ENCODE data around the gene HLA-G.

Gene HLA-G

DNA sequence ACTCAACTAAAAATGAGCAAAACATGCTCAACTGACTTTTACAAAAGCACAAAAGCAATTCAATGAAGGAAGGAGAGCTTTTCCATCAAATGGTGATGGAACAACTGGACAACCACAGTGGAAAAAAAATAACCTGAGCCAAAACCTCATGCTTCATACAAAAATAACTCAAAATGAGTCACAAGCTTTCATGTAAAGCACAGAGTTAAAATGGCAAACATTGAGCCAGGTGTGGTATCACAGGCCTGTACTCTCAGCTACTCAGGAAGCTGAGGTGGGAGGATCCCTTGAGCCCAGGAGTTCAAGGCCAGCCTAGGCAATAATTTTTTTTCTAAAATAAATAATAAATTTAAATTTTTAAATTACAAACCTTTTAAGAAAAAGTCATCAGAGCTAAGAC, 18.4 kb upstream of the HLA-G start:
- peaks cover 7% of the 10 kb centered on the region for H3K4me1 Mint-ChIP-seq (ENCODE audit: low read depth)
- H3K27ac Mint-ChIP-seq = no peak overlapping the region
- H3K4me3 Mint-ChIP-seq = no peak overlapping the region
- no peaks in the 10 kb centered on the region for H3K36me3 Mint-ChIP-seq (ENCODE audit: low read depth)
- H3K27me3 Mint-ChIP-seq = peaks cover 35% of the 10 kb centered on the region
- intact Hi-C loops (cut with micrococcal nuclease) = no loop called here
- no peaks in the 10 kb centered on the region for H3K9me3 Mint-ChIP-seq

DNA sequence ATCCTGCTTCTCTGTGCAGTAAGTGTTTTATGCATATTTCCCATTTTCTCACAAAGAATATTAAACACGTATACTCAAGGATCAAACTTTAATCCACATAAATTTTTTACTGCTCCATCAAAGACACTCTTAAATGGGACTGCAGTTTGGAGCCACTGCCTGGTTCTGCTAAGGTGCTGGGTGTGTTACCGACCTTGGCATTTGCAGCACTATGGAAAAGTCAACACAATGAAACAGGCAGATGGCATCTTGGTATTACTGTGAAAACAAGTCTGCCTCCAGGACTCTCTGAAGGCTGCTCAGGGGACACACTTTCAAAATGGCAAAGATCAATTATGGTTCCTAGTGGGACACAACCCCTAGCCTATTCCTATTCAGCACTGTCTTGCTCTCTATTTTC, 17.3 kb upstream of the HLA-G start:
- Mint-ChIP-seq H3K9me3 (no peaks in the 10 kb centered on the region), H3K27me3 (peaks cover 33% of the 10 kb centered on the region), H3K36me3 (ENCODE audit: low read depth) (no peaks in the 10 kb centered on the region), H3K4me1 (ENCODE audit: low read depth) (peaks cover 8% of the 10 kb centered on the region), H3K27ac (no peak overlapping the region), H3K4me3 (no peak overlapping the region)
- intact Hi-C loops (cut with micrococcal nuclease) = no loop called here

DNA sequence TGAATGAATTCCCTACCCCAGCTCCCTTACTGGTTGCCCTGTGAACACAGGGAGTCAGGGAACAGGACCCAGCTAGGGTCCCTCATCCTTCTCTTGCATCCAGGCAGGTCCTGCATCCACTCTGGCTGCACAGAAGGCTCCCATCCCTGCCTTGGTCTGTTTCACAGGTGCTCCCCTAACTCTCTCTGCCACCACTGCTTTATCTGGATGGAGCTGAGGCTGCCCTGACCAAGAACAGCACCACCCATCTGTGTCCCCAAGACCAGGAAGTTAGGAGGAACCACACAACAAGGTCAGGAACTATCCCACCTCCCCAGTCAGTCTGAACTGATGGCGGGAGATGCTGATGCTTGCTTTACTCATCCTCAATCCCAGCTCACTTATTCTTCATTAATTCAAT, 16.2 kb upstream of the HLA-G start:
- Mint-ChIP-seq H3K36me3 (ENCODE audit: low read depth) (no peaks in the 10 kb centered on the region), H3K27ac (no peak overlapping the region), H3K4me3 (no peak overlapping the region), H3K4me1 (ENCODE audit: low read depth) (peaks cover 8% of the 10 kb centered on the region), H3K9me3 (no peaks in the 10 kb centered on the region), H3K27me3 (peaks cover 30% of the 10 kb centered on the region)
- intact Hi-C loops (cut with micrococcal nuclease) = no loop called here

DNA sequence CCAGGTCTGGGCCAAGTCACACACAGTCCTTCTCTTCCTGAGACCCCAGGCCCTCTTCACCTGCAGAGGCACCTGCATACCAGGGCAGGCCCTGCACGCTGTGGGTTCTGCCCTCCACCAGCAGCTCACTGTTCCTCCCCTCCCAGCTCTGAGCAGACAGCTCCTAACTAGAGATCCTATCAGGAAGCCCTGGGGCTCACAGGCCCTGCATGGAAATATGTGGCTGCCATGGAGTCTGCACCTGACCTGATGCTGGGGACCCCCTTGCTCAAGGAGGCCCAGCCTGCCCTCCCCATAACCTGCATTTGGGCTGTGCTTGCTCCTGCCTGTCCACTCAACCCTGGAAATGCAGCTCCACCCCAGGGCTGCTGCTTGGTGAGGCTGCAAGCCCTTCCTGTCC, 14.6 kb upstream of the HLA-G start:
- H3K4me3 Mint-ChIP-seq = no peak overlapping the region
- H3K27me3 Mint-ChIP-seq = peaks cover 17% of the 10 kb centered on the region
- no peaks in the 10 kb centered on the region for H3K9me3 Mint-ChIP-seq
- H3K4me1 Mint-ChIP-seq (ENCODE audit: low read depth) = peaks cover 8% of the 10 kb centered on the region
- H3K27ac Mint-ChIP-seq = no peak overlapping the region
- intact Hi-C loops (cut with micrococcal nuclease) = no loop called here
- H3K36me3 Mint-ChIP-seq (ENCODE audit: low read depth) = no peaks in the 10 kb centered on the region

DNA sequence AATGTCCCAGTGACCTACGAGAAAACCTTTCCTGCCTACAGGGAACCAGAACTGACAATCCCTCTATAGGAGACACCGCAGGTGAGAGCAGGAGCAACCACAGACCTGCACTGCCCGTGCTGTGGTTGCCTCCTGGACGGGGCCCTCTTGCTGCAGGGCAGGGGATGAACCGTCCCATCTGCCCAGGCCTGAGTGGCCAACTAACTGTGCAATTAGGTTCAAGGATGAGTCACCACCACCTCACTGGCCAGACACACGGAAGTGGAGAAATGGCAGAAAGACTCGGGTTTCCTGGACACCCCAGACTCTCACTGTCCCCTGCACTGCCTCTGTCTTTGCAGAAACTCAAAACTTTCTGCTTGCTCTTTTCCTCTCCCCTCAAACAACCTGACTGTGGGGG, 13.8 kb upstream of the HLA-G start:
- Mint-ChIP-seq H3K36me3 (ENCODE audit: low read depth) (no peaks in the 10 kb centered on the region), H3K9me3 (no peaks in the 10 kb centered on the region), H3K27me3 (peaks cover 14% of the 10 kb centered on the region), H3K27ac (no peak overlapping the region), H3K4me1 (ENCODE audit: low read depth) (peaks cover 8% of the 10 kb centered on the region), H3K4me3 (no peak overlapping the region)
- intact Hi-C loops (cut with micrococcal nuclease) = no loop called here

DNA sequence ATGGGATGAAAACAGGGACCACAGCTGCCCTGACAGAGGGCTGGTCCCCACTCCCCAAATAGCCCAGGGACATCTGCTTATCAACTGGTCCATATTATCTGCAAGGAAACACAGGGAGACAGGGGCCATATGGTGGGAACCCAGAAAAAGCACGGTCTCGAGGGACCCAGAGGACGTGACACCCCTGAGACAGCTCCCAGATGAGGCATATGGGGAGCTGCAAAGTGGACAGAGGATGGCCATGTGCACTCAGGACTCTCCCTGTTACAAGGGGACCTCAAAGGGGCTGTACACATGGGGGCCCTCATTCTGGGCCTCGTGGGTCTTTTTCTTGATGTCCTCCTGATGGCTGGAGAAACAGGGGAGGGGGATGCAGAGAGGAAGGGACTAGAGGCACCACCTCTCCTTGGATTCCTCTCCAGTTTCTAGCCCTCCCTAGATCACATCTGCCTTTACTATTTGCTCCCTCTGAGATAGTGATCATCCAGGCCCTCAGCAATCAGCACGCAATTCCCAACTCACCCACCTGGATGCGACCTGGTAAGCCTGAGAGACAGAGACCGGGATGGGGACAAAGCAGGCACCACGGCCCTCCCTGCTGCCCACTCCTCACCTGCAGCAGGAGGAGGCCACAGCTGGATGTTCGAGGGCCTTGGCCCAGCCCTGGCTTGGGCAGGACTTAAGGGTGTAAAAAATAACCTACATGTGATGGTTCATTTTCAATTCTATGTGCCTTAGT, 13.1 kb upstream of the HLA-G start:
- peaks cover 13% of the 10 kb centered on the region for H3K27me3 Mint-ChIP-seq
- intact Hi-C loops (cut with micrococcal nuclease) = no loop called here

DNA sequence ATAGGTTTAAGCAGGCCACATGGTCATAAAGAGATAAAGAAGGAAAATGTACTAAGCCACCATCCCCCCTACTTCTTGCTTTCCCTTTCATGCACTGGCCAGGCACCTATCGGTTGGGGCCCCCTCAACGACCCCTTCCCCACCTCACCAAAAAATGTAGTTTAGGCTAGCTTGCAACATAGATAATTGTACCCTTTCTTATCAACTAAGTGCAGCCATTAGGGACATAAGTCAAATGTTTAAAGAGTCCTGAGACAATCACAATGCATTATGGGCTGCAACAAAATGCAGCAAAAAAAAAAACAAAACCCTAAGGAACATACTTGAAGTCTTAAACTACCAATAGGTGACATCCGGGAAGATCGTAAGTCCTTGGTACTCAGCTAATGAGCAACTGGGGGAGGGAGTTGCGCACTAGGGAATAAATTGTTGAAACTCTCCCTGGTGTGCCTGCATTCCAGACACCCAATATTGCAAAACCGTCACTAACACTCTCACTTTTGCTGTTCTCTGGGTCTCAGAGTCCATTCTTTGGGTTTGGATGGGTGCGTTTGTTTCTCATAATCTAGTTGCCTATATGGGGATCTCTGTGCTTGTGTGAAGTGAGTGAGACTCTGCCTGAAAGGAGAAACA, 12.4 kb upstream of the HLA-G start:
- no peak overlapping the region for H3K4me3 Mint-ChIP-seq
- intact Hi-C loops (cut with micrococcal nuclease) = no loop called here
- H3K27me3 Mint-ChIP-seq = peaks cover 13% of the 10 kb centered on the region
- H3K4me1 Mint-ChIP-seq (ENCODE audit: low read depth) = peaks cover 8% of the 10 kb centered on the region
- no peak overlapping the region for H3K27ac Mint-ChIP-seq
- no peaks in the 10 kb centered on the region for H3K36me3 Mint-ChIP-seq (ENCODE audit: low read depth)
- H3K9me3 Mint-ChIP-seq = no peaks in the 10 kb centered on the region

More for the DNA sequence above, 13.1 kb upstream of the HLA-G start:
- Mint-ChIP-seq H3K4me3 (no peak overlapping the region), H3K36me3 (ENCODE audit: low read depth) (no peaks in the 10 kb centered on the region), H3K9me3 (no peaks in the 10 kb centered on the region), H3K27ac (no peak overlapping the region), H3K4me1 (ENCODE audit: low read depth) (peaks cover 8% of the 10 kb centered on the region)

DNA sequence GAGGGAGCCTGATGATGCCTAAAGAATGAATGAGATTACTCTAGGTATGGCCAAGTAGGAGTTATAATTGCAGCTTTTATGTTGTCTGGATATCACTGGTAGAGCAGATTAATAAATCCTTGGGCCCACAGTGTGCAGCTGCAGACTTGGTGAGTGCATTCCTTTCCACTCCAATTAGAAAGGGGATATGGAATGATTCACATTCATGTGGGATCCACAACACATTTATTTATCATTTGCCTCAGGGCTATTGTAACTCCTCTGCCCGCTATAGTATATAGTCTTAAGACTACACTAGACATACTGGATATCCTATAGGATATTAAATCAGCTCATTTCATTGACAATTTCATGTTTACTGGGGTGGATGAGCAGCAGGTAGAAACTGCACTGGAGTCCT, 11.6 kb upstream of the HLA-G start:
- Mint-ChIP-seq H3K4me1 (ENCODE audit: low read depth) (peaks cover 8% of the 10 kb centered on the region), H3K36me3 (ENCODE audit: low read depth) (no peaks in the 10 kb centered on the region), H3K4me3 (no peak overlapping the region), H3K27ac (no peak overlapping the region), H3K9me3 (no peaks in the 10 kb centered on the region), H3K27me3 (peaks cover 13% of the 10 kb centered on the region)
- intact Hi-C loops (cut with micrococcal nuclease) = no loop called here

DNA sequence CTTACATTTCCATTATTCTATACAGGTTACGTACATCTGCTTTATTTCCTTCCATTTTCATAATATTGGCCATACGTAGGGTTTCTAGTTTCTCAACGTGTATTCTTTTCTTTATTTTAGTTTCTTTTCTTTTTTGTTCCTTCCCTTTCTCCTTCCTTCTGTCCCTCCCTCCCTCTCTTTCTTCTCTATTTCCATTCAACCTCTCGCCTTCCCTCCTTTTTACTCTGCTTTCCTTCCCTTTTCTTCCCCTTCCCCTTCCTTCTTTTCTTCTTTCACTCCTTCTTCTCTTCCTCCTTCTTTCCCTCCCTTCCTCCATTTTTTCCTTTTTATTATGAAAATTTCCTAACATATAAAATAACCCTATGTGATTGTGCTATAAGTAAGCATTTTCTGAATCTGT, 8.7 kb upstream of the HLA-G start:
- Mint-ChIP-seq H3K27ac (no peak overlapping the region), H3K4me3 (no peak overlapping the region), H3K36me3 (ENCODE audit: low read depth) (no peaks in the 10 kb centered on the region), H3K27me3 (peaks cover 25% of the 10 kb centered on the region), H3K4me1 (ENCODE audit: low read depth) (peaks cover 4% of the 10 kb centered on the region), H3K9me3 (no peaks in the 10 kb centered on the region)
- intact Hi-C loops (cut with micrococcal nuclease) = no loop called here

DNA sequence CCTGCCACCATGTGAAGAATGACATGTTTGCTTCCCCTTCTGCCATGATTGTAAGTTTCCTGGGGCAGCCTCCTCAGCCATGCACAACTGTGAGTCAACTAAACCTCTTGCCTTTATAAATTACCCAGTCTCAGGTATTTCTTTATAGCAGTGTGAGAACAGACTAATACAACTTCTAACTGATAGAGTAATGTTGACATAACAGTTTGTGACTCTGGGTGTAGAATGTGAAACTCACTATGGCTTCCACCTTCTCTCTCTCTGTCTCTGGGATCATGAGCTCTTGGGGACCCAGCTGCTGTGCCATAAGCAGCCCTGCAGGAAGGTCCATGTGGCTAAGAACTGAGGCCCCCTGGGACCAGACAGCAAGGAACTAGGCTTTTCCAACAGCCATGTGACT, 3.5 kb upstream of the HLA-G start:
- no peak overlapping the region for H3K4me3 Mint-ChIP-seq
- no peak overlapping the region for H3K27ac Mint-ChIP-seq
- intact Hi-C loops (cut with micrococcal nuclease) = no loop called here
- peaks cover 9% of the 10 kb centered on the region for H3K4me1 Mint-ChIP-seq (ENCODE audit: low read depth)
- H3K36me3 Mint-ChIP-seq (ENCODE audit: low read depth) = no peaks in the 10 kb centered on the region
- H3K9me3 Mint-ChIP-seq = no peaks in the 10 kb centered on the region
- H3K27me3 Mint-ChIP-seq = peaks cover 63% of the 10 kb centered on the region

DNA sequence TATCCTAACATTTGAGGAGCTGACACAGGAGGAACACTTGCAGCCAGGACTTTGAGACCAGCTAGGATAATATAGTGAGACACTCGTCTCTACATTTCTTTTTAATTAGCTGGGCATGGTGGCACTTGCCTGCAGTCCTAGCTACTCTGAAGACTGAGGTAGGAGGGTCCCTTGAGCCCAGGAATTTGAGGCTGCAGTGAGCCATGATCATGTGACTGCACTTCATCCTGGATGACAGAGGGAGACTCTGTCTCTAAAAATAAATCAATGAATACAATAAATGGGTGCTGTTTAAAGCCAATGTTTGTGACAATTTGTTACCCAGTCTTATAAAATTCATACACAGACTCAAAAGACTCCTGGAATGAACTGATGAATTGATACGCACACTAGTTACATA, 1.8 kb upstream of the HLA-G start:
- Mint-ChIP-seq H3K4me3 (no peak overlapping the region), H3K27me3 (peaks cover 79% of the 10 kb centered on the region), H3K27ac (no peak overlapping the region), H3K9me3 (no peaks in the 10 kb centered on the region), H3K36me3 (ENCODE audit: low read depth) (no peaks in the 10 kb centered on the region), H3K4me1 (ENCODE audit: low read depth) (peaks cover 9% of the 10 kb centered on the region)
- intact Hi-C loops (cut with micrococcal nuclease) = no loop called here

DNA sequence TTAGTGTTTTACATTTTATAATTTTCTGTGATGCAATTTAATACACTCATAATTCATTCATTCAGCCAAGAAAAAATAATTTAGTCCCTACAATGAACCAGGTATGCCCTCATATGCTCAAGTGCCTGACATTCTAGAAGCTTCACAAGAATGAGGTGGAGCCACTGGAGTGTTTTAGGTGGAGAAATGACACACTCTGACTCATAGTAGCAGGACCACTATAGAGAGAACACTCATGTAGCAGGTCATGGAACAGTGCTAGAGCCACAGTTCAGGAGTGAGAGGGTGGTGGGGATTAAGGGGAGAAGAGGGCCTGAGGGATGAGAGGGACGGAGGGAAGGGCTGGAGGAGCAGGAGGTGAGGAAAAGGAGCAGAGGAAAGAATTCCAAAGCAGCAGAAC, 1.4 kb upstream of the HLA-G start:
- peaks cover 80% of the 10 kb centered on the region for H3K27me3 Mint-ChIP-seq
- no peak overlapping the region for H3K27ac Mint-ChIP-seq
- no peaks in the 10 kb centered on the region for H3K36me3 Mint-ChIP-seq (ENCODE audit: low read depth)
- intact Hi-C loops (cut with micrococcal nuclease) = no loop called here
- no peaks in the 10 kb centered on the region for H3K9me3 Mint-ChIP-seq
- peaks cover 9% of the 10 kb centered on the region for H3K4me1 Mint-ChIP-seq (ENCODE audit: low read depth)
- no peak overlapping the region for H3K4me3 Mint-ChIP-seq

DNA sequence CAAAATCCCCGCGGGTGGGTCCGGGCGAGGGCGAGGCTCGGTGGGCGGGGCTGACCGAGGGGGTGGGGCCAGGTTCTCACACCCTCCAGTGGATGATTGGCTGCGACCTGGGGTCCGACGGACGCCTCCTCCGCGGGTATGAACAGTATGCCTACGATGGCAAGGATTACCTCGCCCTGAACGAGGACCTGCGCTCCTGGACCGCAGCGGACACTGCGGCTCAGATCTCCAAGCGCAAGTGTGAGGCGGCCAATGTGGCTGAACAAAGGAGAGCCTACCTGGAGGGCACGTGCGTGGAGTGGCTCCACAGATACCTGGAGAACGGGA, 809 bp downstream of the HLA-G start:
- H3K9me3 Mint-ChIP-seq = no peaks in the 10 kb centered on the region
- H3K4me1 Mint-ChIP-seq (ENCODE audit: low read depth) = peaks cover 9% of the 10 kb centered on the region
- no peaks in the 10 kb centered on the region for H3K36me3 Mint-ChIP-seq (ENCODE audit: low read depth)
- intact Hi-C loops (cut with micrococcal nuclease) = no loop called here
- H3K4me3 Mint-ChIP-seq = no peak overlapping the region
- no peak overlapping the region for H3K27ac Mint-ChIP-seq
- H3K27me3 Mint-ChIP-seq = peaks cover 85% of the 10 kb centered on the region

DNA sequence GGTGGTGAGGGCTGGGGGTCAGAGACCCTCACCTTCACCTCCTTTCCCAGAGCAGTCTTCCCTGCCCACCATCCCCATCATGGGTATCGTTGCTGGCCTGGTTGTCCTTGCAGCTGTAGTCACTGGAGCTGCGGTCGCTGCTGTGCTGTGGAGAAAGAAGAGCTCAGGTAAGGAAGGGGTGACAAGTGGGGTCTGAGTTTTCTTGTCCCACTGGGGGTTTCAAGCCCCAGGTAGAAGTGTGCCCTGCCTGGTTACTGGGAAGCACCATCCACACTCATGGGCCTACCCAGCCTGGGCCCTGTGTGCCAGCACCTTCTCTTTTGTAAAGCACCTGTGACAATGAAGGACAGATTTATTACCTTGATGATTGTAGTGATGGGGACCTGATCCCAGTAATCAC, 2.1 kb downstream of the HLA-G start:
- Mint-ChIP-seq H3K4me3 (no peak overlapping the region), H3K27ac (no peak overlapping the region), H3K27me3 (peaks cover 82% of the 10 kb centered on the region), H3K36me3 (ENCODE audit: low read depth) (no peaks in the 10 kb centered on the region), H3K9me3 (no peaks in the 10 kb centered on the region), H3K4me1 (ENCODE audit: low read depth) (peaks cover 9% of the 10 kb centered on the region)
- intact Hi-C loops (cut with micrococcal nuclease) = no loop called here

DNA sequence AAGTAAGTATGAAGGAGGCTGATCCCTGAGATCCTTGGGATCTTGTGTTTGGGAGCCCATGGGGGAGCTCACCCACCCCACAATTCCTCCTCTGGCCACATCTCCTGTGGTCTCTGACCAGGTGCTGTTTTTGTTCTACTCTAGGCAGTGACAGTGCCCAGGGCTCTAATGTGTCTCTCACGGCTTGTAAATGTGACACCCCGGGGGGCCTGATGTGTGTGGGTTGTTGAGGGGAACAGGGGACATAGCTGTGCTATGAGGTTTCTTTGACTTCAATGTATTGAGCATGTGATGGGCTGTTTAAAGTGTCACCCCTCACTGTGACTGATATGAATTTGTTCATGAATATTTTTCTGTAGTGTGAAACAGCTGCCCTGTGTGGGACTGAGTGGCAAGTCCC, 2.8 kb downstream of the HLA-G start:
- Mint-ChIP-seq H3K9me3 (no peaks in the 10 kb centered on the region), H3K4me1 (ENCODE audit: low read depth) (peaks cover 14% of the 10 kb centered on the region), H3K4me3 (no peak overlapping the region), H3K27ac (no peak overlapping the region), H3K36me3 (ENCODE audit: low read depth) (no peaks in the 10 kb centered on the region), H3K27me3 (peaks cover 87% of the 10 kb centered on the region)
- intact Hi-C loops (cut with micrococcal nuclease) = no loop called here

Data from dendritic cell treated with granulocyte-macrophage colony-stimulating factor and Interleukin-4, amounts not matched to agents 40 ng/mL and 50 ng/mL, for 4 days (primary cell).